OCI-LY3 (cell line): ENCODE results near the gene HDHD3.
"Not testable (repeated sequence)": the region's sequence is repeated elsewhere in the genome, so short reads cannot be mapped to it uniquely, and the experiment has no call there.

ENCODE experiments used
- H2AFZ ChIP-seq: fragments of 200-600, 300-600 bp; shearing (Covaris generic); 2 replicates; pipeline ENCODE4 v1.6.0; 2014; ENCODE audit warnings: antibody characterized with exemption, low read depth, low read length
- H3K27ac ChIP-seq: fragments of 200-600, 300-600 bp; sonication (generic); 2 replicates; pipeline ENCODE4 v1.5.1; 2014; ENCODE audit warnings: mild to moderate bottlenecking, low read length, moderate library complexity, mixed read lengths
- H3K27me3 ChIP-seq: fragments of 200-600, 300-600 bp; sonication (generic); 2 replicates; pipeline ENCODE4 v1.6.1; 2014; ENCODE audit warnings: low read depth, low read length, mixed read lengths
- H3K36me3 ChIP-seq: fragments of 200-600, 300-600 bp; sonication (generic); replicated peaks from 2 replicates; pipeline ENCODE3; 2014; ENCODE audit warnings: low read depth, low read length, mixed read lengths
- H3K4me1 ChIP-seq: fragments of 300-600, 200-600 bp; sonication (generic); 2 replicates; pipeline ENCODE4 v1.6.1; 2014; ENCODE audit warnings: low read length, mixed read lengths
- H3K4me2 ChIP-seq: fragments of 200-600, 300-600 bp; sonication (generic); 2 replicates; pipeline ENCODE4 v1.6.1; 2014; ENCODE audit warnings: low read length, mixed read lengths
- H3K4me3 ChIP-seq: fragments of 300-600, 200-600 bp; sonication (generic); 2 replicates; pipeline ENCODE4 v1.5.1; 2014; ENCODE audit warnings: antibody characterized with exemption, mild to moderate bottlenecking, low read length, moderate library complexity
- H3K79me2 ChIP-seq: fragments of 300-600, 200-600 bp; shearing (Covaris generic); 2 replicates; pipeline ENCODE4 v1.6.1; 2014; ENCODE audit warnings: mild to moderate bottlenecking, low read length, mixed read lengths
- H3K9ac ChIP-seq: fragments of 300-600, 200-600 bp; shearing (Covaris generic); 2 replicates; pipeline ENCODE4 v1.6.0; 2014; ENCODE audit warnings: mild to moderate bottlenecking, low read length, moderate library complexity
- H3K9me3 ChIP-seq: fragments of 200-600, 300-600 bp; shearing (Covaris generic); 2 replicates; pipeline ENCODE4 v1.6.1; 2014; ENCODE audit warnings: low read length, mixed read lengths; ENCODE audit not compliant: insufficient read depth
- H4K20me1 ChIP-seq: fragments of 200-600, 300-600 bp; sonication (generic); 2 replicates; pipeline ENCODE4 v1.6.1; 2016; ENCODE audit warnings: low read length, mixed read lengths; ENCODE audit not compliant: insufficient read depth
- EZH2phosphoT487 ChIP-seq: fragments of 200-600 bp; shearing (Covaris generic); IDR thresholded peaks from 2 replicates; pipeline ENCODE4 v1.6.1; 2018; ENCODE audit warnings: antibody characterized with exemption, mixed run types, low read depth
- TF ChIP-seq, protein P1 (sequence below): fragments of 200-600, 300-600 bp; sonication (generic); IDR thresholded peaks from 2 replicates; pipeline ENCODE4 v1.5.1; 2014; ENCODE audit warnings: antibody characterized with exemption, low read length, low read depth

Gene HDHD3

DNA sequence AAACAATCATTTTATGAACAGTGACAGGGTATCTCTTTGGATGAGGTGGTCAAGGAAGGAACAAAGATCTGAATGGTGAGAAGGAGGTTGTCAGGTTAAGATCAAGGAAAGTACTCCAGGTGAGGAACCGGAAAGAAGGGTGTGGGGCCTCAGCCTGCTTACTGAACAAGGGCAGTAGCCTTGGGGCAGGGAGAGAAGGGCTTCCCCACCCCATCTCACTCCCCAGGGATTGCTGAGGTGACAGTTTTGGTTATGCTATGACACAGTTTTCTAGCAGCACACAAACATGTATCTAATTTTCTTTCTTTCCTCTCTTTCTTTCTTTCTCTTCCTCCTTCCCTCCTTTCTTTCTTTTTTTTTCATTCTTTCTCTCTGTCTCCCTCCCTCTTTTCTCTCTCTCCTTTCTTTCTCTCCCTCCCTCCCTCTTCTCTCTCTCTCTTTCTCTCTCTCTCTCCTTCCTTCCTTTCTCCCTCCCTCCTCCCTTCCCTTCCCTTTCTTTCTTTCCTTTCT lies 4.1 kb upstream of the HDHD3 start:
- Histone ChIP-seq H3K4me3 (peak overlapping the region; percentile 25), H3K27me3 (no peaks in the 10 kb centered on the region), H3K79me2 (peaks cover 4% of the 10 kb centered on the region), H3K4me1 (peaks cover 38% of the 10 kb centered on the region), H3K27ac (peak overlapping the region; percentile 57), H2AFZ (0 out of 2 replicates have a peak overlapping the region, but pooled peaks have one; percentile 20), H3K9ac (peak overlapping the region; percentile 24; the same call in 1 of the 2 replicates), H4K20me1 (no peaks in the 10 kb centered on the region), H3K9me3 (no peaks in the 10 kb centered on the region), H3K4me2 (peak overlapping the region; percentile 59), H3K36me3 (no peaks in the 10 kb centered on the region)
- TF ChIP-seq, protein P1, sequence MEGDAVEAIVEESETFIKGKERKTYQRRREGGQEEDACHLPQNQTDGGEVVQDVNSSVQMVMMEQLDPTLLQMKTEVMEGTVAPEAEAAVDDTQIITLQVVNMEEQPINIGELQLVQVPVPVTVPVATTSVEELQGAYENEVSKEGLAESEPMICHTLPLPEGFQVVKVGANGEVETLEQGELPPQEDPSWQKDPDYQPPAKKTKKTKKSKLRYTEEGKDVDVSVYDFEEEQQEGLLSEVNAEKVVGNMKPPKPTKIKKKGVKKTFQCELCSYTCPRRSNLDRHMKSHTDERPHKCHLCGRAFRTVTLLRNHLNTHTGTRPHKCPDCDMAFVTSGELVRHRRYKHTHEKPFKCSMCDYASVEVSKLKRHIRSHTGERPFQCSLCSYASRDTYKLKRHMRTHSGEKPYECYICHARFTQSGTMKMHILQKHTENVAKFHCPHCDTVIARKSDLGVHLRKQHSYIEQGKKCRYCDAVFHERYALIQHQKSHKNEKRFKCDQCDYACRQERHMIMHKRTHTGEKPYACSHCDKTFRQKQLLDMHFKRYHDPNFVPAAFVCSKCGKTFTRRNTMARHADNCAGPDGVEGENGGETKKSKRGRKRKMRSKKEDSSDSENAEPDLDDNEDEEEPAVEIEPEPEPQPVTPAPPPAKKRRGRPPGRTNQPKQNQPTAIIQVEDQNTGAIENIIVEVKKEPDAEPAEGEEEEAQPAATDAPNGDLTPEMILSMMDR: no peak
- no peak for TF ChIP-seq EZH2phosphoT487

GRCh38 chr9:113379829-113380210 lies 3.0 kb upstream of the HDHD3 start:
- H3K9ac ChIP-seq, H3K4me2 ChIP-seq, H3K4me3 ChIP-seq, H3K27me3 ChIP-seq, H3K36me3 ChIP-seq, H2AFZ ChIP-seq, H3K9me3 ChIP-seq, H4K20me1 ChIP-seq: not testable (repeated sequence)
- Histone ChIP-seq H3K4me1 (peaks cover 43% of the 10 kb centered on the region), H3K27ac (peak overlapping the region; percentile 71), H3K79me2 (peaks cover 11% of the 10 kb centered on the region)

DNA sequence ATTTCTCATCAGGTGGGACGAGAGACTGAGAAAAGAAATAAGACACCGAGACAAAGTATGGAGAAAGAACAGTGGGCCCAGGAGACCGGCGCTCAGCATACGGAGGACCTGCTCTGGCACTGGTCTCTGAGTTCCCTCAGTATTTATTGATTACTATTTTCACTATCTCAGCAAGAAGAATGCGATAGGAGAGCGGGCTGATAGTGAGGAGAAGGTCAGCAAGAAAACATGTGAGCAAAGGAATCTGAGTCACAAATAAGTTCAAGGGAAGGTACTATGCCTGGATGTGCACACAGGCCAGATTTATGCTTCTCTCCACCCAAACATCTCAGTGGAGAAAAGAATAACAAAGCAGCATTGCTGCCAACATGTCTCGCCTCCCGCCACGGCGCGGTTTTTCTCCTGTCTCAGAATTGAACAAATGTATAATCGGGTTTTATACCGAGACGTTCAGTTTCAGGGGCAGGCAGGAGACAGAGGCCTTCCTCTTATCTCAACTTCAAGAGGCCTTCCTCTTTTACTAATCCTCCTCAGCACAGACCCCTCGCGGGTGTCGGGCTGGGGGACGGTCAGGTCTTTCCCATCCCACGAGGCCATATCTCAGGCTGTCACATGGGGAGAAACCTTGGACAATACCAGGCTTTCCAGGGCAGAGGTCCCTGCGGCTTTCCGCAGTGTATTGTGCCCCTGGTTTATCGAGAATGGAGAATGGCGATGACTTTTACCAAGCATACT lies 2.5 kb upstream of the HDHD3 start:
- Histone ChIP-seq H3K9ac (peak overlapping the region; percentile 45; the same call in 1 of the 2 replicates), H3K4me2 (peak overlapping the region; percentile 36), H2AFZ (peak overlapping the region; percentile 26; the same call in 1 of the 2 replicates), H3K36me3 (peaks cover 12% of the 10 kb centered on the region), H3K79me2 (peaks cover 11% of the 10 kb centered on the region), H3K27ac (peak overlapping the region; percentile 71), H3K4me1 (peaks cover 43% of the 10 kb centered on the region)
- not testable (repeated sequence) for H4K20me1 ChIP-seq, H3K27me3 ChIP-seq, H3K4me3 ChIP-seq, H3K9me3 ChIP-seq

DNA sequence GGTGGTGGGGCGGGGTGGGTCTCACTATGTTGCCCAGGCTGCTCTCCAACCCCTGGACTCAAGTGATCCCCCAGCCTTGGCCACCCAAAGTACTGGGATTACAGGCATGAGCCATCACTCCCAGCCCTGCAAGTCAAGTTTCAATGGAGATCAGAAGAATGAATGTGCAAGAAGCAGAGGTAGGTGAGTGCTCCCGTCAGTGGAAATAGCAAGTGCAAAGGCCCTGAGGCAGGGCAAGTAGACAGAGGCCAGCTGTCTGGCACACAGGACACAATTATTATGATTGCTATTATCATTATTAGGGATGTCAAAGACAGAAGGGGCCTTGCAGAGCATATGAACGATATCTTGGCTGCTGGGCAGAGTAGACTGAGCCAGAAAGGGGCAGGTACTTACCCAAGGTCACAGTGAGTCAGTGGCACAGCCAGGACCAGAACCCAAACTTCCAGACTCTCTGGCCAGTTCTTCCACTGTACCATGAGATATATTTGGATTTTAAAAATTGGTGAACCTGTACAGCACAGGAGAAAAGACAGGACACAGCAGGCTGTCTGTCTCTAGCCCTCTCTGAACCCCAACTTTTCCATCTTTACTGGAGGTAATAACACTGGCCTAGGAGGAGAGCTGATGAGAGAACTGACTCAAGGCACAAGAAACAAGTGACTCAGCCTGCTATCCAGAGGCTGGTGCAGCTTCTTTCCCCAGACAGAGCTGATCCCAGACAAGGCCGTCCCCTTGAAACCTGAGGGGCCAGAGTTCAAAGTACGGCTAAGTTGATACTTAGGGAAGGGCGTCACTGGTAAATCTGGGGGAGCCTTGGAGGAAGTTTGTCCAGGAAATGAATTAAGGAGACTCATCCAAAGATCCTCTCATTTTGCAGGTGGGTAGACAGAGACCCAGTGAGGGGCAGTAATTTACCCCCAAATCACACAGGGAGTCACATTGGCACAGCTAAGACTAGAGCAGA lies 1.4 kb downstream of the HDHD3 start:
- peak overlapping the region; percentile 60 for H3K4me2 ChIP-seq

More for the DNA sequence above, 1.4 kb downstream of the HDHD3 start:
- H4K20me1 ChIP-seq: no peaks in the 10 kb centered on the region; the same call in 1 of the 2 replicates
- H3K27ac ChIP-seq: no peak overlapping the region
- peaks cover 32% of the 10 kb centered on the region for H3K36me3 ChIP-seq
- H3K9ac ChIP-seq: no peak overlapping the region
- H3K4me1 ChIP-seq: peaks cover 32% of the 10 kb centered on the region
- H3K9me3 ChIP-seq: no peaks in the 10 kb centered on the region
- no peaks in the 10 kb centered on the region for H3K27me3 ChIP-seq
- H3K4me3 ChIP-seq: peak overlapping the region; percentile 88
- TF ChIP-seq, protein P1: no peak
- no peak for TF ChIP-seq EZH2phosphoT487
- no peak overlapping the region for H2AFZ ChIP-seq
- peaks cover 11% of the 10 kb centered on the region for H3K79me2 ChIP-seq
